ENCODE data around the gene DGKB. TPM values are rescaled to one million over a fixed set of nuclear protein-coding genes. Genes with fewer than 3 reads are reported as not detected.

The DGKB gene
- total and polyA plus RNA-seq, 2 donors (not counting 1 experiment from before 2014, with no cell fraction given): 0.31 TPM; not detected in 1

DNA sequence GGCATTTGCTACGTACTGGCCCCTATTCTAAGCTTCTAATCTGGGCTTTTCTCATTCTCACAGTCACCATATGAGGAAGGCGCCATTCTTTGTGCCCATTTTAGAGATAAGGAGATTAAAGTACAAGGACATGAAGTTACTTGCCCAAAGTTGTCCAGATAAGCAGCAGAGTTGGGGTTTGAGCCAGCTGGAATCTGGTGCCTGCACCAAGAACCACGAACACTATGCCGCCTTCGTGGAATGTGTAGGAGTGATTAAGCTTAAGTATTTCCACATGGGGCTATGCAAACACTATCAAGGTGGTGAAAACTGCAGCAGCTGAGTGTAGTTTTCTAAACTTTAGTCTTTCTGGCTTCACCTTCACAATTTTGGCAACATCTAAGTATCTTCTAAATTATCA, 570.4 kb downstream of the DGKB start:
- TF ChIP-seq EZH2 (IDR thresholded peaks at IDR 0.05; ENCODE audit: low read length, missing control alignments): no peak
- TF ChIP-seq, protein P1, sequence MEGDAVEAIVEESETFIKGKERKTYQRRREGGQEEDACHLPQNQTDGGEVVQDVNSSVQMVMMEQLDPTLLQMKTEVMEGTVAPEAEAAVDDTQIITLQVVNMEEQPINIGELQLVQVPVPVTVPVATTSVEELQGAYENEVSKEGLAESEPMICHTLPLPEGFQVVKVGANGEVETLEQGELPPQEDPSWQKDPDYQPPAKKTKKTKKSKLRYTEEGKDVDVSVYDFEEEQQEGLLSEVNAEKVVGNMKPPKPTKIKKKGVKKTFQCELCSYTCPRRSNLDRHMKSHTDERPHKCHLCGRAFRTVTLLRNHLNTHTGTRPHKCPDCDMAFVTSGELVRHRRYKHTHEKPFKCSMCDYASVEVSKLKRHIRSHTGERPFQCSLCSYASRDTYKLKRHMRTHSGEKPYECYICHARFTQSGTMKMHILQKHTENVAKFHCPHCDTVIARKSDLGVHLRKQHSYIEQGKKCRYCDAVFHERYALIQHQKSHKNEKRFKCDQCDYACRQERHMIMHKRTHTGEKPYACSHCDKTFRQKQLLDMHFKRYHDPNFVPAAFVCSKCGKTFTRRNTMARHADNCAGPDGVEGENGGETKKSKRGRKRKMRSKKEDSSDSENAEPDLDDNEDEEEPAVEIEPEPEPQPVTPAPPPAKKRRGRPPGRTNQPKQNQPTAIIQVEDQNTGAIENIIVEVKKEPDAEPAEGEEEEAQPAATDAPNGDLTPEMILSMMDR (conservative IDR thresholded peaks at IDR 0.05 in 1 of 2, IDR thresholded peaks at IDR 0.05 in 1 of 2; ENCODE audit: low read depth in 1 of 2, low read length in 2 of 2): no peak

DNA sequence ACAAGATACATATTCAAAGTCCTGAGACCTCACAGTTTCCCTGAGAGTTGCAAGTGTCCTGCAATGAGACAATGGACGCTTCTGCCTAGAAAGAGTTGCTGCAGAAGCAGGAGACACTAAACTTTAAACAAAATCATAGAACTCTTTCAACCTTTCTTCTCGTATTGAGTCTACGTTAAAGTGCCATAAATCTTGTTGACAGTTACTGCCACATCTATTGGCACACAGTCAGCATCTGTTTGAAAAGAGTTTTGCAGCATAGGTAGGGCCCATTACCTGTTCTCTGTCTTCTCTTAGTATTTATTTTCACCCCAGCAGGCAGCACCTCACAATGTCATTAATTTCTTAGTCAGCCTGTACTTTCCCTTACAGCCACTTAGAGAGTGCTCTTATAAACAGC, 577.8 kb downstream of the DGKB start:
- Histone ChIP-seq H3K9ac (ENCODE audit: insufficient read depth, low read length) (no peak overlapping the region), H3K4me1 (ENCODE audit: control insufficient read depth, extremely low read depth, insufficient read depth, low read length) (no peaks in the 10 kb centered on the region), H3K4me2 (ENCODE audit: extremely low read depth, insufficient read depth, low read length) (no peak overlapping the region), H3K9me3 (ENCODE audit: control insufficient read depth, insufficient read depth, low read depth, low read length) (no peaks in the 10 kb centered on the region), H4K20me1 (ENCODE audit: control insufficient read depth, extremely low read depth, insufficient read depth, low read length) (no peaks in the 10 kb centered on the region), H3K27me3 (ENCODE audit: control insufficient read depth, insufficient read depth, low read length) (no peaks in the 10 kb centered on the region), H3K79me2 (ENCODE audit: control insufficient read depth, insufficient read depth, low read length) (no peaks in the 10 kb centered on the region), H2AFZ (ENCODE audit: low read length) (no peak overlapping the region), H3K27ac (ENCODE audit: insufficient read depth, low read length) (no peak overlapping the region), H3K4me3 (replicated peaks in 1 of 4; ENCODE audit: control extremely low read depth in 1 of 4, insufficient read depth in 1 of 4, low read depth in 3 of 4, low read length in 4 of 4) (no peak overlapping the region), H3K36me3 (ENCODE audit: control insufficient read depth, insufficient read depth, low read length) (no peaks in the 10 kb centered on the region)
- DNase-seq (ENCODE audit: low read depth in 2 of 2): no peak
- TF ChIP-seq, protein P1 (conservative IDR thresholded peaks at IDR 0.05 in 1 of 2, IDR thresholded peaks at IDR 0.05 in 1 of 2; ENCODE audit: low read depth in 1 of 2, low read length in 2 of 2): no peak
- TF ChIP-seq EZH2 (IDR thresholded peaks at IDR 0.05; ENCODE audit: low read length, missing control alignments): no peak

More for the DNA sequence above, 570.4 kb downstream of the DGKB start:
- Histone ChIP-seq H3K9me3 (ENCODE audit: control insufficient read depth, insufficient read depth, low read depth, low read length) (no peaks in the 10 kb centered on the region), H4K20me1 (ENCODE audit: control insufficient read depth, extremely low read depth, insufficient read depth, low read length) (no peaks in the 10 kb centered on the region), H3K9ac (ENCODE audit: insufficient read depth, low read length) (no peak overlapping the region), H3K36me3 (ENCODE audit: control insufficient read depth, insufficient read depth, low read length) (no peaks in the 10 kb centered on the region), H2AFZ (ENCODE audit: low read length) (no peak overlapping the region), H3K4me1 (ENCODE audit: control insufficient read depth, extremely low read depth, insufficient read depth, low read length) (no peaks in the 10 kb centered on the region), H3K4me2 (ENCODE audit: extremely low read depth, insufficient read depth, low read length) (no peak overlapping the region), H3K27me3 (ENCODE audit: control insufficient read depth, insufficient read depth, low read length) (no peaks in the 10 kb centered on the region), H3K4me3 (replicated peaks in 1 of 4; ENCODE audit: control extremely low read depth in 1 of 4, insufficient read depth in 1 of 4, low read depth in 3 of 4, low read length in 4 of 4) (no peak overlapping the region), H3K27ac (ENCODE audit: insufficient read depth, low read length) (no peak overlapping the region), H3K79me2 (ENCODE audit: control insufficient read depth, insufficient read depth, low read length) (no peaks in the 10 kb centered on the region)
- peak; percentile 5 to 71 for DNase-seq (ENCODE audit: low read depth in 2 of 2)

DNA sequence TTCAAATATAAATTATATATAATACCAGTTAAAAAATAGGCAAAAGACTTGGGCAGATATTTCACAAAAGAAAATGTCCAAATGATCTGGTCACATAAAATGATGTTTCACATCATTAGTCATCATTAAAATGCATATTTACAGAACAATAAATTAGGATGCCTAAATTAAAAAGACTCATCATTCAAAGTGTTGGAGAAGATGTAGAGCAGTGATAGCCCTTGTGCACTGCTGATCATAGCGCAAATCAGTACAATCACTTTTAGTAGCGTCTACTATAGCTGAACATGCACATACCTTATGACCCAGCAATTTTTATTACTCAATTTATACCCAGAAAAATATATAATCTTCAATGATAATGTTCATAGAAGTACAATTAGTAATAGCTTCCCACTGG, 579.8 kb downstream of the DGKB start:
- TF ChIP-seq, protein P1 (conservative IDR thresholded peaks at IDR 0.05 in 1 of 2, IDR thresholded peaks at IDR 0.05 in 1 of 2; ENCODE audit: low read depth in 1 of 2, low read length in 2 of 2): no peak
- no peak for TF ChIP-seq EZH2 (IDR thresholded peaks at IDR 0.05; ENCODE audit: low read length, missing control alignments)
- no peak for DNase-seq (ENCODE audit: low read depth in 2 of 2)
- no peak overlapping the region for H3K9ac ChIP-seq (ENCODE audit: insufficient read depth, low read length)

More for the DNA sequence above, 579.8 kb downstream of the DGKB start:
- Histone ChIP-seq H3K9me3 (ENCODE audit: control insufficient read depth, insufficient read depth, low read depth, low read length) (no peaks in the 10 kb centered on the region), H2AFZ (ENCODE audit: low read length) (no peak overlapping the region), H3K27ac (ENCODE audit: insufficient read depth, low read length) (no peak overlapping the region), H3K4me2 (ENCODE audit: extremely low read depth, insufficient read depth, low read length) (no peak overlapping the region), H3K36me3 (ENCODE audit: control insufficient read depth, insufficient read depth, low read length) (no peaks in the 10 kb centered on the region), H3K27me3 (ENCODE audit: control insufficient read depth, insufficient read depth, low read length) (no peaks in the 10 kb centered on the region), H3K4me1 (ENCODE audit: control insufficient read depth, extremely low read depth, insufficient read depth, low read length) (no peaks in the 10 kb centered on the region), H3K79me2 (ENCODE audit: control insufficient read depth, insufficient read depth, low read length) (no peaks in the 10 kb centered on the region), H3K4me3 (replicated peaks in 1 of 4; ENCODE audit: control extremely low read depth in 1 of 4, insufficient read depth in 1 of 4, low read depth in 3 of 4, low read length in 4 of 4) (no peak overlapping the region), H4K20me1 (ENCODE audit: control insufficient read depth, extremely low read depth, insufficient read depth, low read length) (no peaks in the 10 kb centered on the region)
